ENCODE results near the gene PRKAG1.
A peak's percentile ranks its signal among the peaks of the same experiment; 100 is the strongest.

Gene PRKAG1

DNA sequence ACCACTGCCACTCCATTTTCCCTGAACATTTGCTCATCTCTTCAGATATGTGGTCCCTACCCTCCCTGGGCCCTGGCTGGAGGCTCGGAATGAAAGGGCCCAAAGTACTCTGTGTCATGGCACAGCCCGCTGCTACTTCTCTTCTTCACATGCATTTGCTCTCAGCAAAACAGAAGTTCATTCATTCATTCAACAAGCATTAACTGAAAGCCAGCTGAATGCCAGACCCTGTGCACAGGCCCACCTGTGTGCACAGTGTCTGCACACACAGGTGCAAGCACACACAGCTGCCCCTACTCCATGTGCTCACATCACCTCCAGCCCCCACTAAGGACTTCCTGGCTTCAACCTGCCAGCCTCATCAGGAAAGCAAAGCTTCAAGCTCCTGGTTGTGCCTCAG, 32.7 kb downstream of the PRKAG1 start:
- no peaks in the 10 kb centered on the region for H3K36me3 ChIP-seq (ENCODE audit: insufficient read depth, insufficient read length, low read length)
- DNase-seq (ENCODE audit: low read depth, low spot score): no peak
- H3K4me1 ChIP-seq (ENCODE audit: insufficient read depth, insufficient read length): peaks cover 14% of the 10 kb centered on the region
- no peak overlapping the region for H3K9ac ChIP-seq (ENCODE audit: insufficient read length, low read depth)
- H3K9me3 ChIP-seq (ENCODE audit: insufficient read depth, low read length): peaks cover 7% of the 10 kb centered on the region; the same call in 1 of the 2 replicates
- H3K27me3 ChIP-seq (ENCODE audit: insufficient read depth, insufficient read length): peaks cover 51% of the 10 kb centered on the region
- no peak overlapping the region for H3K4me3 ChIP-seq (ENCODE audit: insufficient read length, low read depth)
- TF ChIP-seq SUZ12 (IDR thresholded peaks at IDR 0.05; ENCODE audit: extremely low read depth, insufficient read depth, insufficient read length): no peak
- no peak for TF ChIP-seq ZNF274 (IDR thresholded peaks at IDR 0.05; ENCODE audit: low read depth, low read length)
- TF ChIP-seq YY1 (IDR thresholded peaks at IDR 0.05; ENCODE audit: insufficient read depth, insufficient read length): no peak

DNA sequence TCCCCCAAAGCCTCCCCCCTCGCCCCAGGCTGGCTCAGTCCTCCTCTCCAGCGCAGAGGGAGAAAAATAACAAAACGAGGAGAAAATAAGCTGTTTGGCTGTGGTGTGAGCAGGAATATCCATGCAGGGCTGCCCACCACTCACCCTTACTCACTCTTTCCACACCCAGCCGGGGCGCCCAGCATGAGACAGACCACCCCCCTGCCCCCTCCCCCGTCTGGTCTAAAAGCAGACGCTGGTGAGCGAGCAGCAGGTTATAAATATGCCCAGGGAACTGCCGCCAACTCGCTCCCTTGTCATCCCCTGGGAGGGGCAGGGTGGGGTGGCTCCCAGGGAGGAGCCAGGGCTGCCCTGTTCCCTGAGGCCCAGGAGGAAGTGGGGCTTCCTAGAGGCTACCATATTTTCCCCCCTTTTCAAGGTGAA, 33.1 kb downstream of the PRKAG1 start:
- DNase-seq (ENCODE audit: low read depth, low spot score): no peak
- no peak overlapping the region for H3K4me3 ChIP-seq (ENCODE audit: insufficient read length, low read depth)
- no peak overlapping the region for H3K9ac ChIP-seq (ENCODE audit: insufficient read length, low read depth)
- H3K4me1 ChIP-seq (ENCODE audit: insufficient read depth, insufficient read length): peaks cover 14% of the 10 kb centered on the region
- peaks cover 7% of the 10 kb centered on the region; the same call in 1 of the 2 replicates for H3K9me3 ChIP-seq (ENCODE audit: insufficient read depth, low read length)
- no peaks in the 10 kb centered on the region for H3K36me3 ChIP-seq (ENCODE audit: insufficient read depth, insufficient read length, low read length)
- TF ChIP-seq YY1 (IDR thresholded peaks at IDR 0.05; ENCODE audit: insufficient read depth, insufficient read length) (no peak), SUZ12 (IDR thresholded peaks at IDR 0.05; ENCODE audit: extremely low read depth, insufficient read depth, insufficient read length) (no peak), ZNF274 (IDR thresholded peaks at IDR 0.05; ENCODE audit: low read depth, low read length) (no peak)
- H3K27me3 ChIP-seq (ENCODE audit: insufficient read depth, insufficient read length): peaks cover 55% of the 10 kb centered on the region

DNA sequence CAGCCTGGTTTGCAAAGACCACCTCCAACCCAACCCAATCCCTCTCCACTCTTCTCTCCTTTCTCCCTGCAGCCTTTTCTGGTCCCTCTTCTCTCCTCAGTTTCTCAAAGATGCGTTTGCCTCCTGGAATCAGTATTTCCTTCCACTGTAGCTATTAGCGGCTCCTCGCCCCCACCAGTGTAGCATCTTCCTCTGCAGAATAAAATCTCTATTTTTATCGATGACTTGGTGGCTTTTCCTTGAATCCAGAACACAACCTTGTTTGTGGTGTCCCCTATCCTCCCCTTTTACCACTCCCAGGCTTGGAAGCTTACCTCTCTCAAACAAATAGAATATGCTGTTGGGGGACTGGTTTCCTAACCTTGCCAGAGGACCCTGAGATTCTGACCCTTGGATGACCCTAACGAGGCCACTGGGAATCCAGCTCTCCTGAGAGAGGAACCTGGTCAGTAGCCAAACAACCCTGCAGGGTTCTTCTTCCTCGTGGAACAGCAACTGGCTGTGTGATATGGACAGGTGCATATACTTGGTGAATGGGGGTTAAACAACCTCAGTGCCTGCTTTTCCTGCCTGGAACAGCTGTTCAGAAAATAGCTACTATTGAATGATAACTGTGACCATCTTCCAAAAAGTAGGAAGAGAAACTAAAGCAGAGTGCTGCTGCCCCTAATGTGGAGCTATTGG, 36.0 kb downstream of the PRKAG1 start:
- TF ChIP-seq YY1 (IDR thresholded peaks at IDR 0.05; ENCODE audit: insufficient read depth, insufficient read length) (no peak), ZNF274 (IDR thresholded peaks at IDR 0.05; ENCODE audit: low read depth, low read length) (no peak), SUZ12 (IDR thresholded peaks at IDR 0.05; ENCODE audit: extremely low read depth, insufficient read depth, insufficient read length) (no peak)
- H3K27me3 ChIP-seq (ENCODE audit: insufficient read depth, insufficient read length): peaks cover 81% of the 10 kb centered on the region

DNA sequence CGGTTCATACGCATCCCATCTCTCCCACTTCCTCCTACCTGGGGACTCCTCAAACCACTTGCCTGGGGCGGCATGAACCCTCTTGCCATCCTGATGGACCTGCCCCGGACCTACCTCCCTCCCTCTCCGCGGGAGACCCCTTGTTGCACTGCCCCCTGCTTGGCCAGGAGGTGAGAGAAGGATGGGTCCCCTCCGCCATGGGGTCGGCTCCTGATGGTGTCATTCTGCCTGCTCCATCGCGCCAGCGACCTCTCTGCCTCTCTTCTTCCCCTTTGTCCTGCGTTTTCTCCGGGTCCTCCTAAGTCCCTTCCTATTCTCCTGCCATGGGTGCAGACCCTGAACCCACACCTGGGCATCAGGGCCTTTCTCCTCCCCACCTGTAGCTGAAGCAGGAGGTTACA, 36.8 kb downstream of the PRKAG1 start:
- peaks cover 81% of the 10 kb centered on the region for H3K27me3 ChIP-seq (ENCODE audit: insufficient read depth, insufficient read length)
- peak overlapping the region; percentile 43 for H3K4me3 ChIP-seq (ENCODE audit: insufficient read length, low read depth)
- H3K36me3 ChIP-seq (ENCODE audit: insufficient read depth, insufficient read length, low read length): no peaks in the 10 kb centered on the region
- peaks cover 16% of the 10 kb centered on the region; the same call in 1 of the 2 replicates for H3K9me3 ChIP-seq (ENCODE audit: insufficient read depth, low read length)
- H3K9ac ChIP-seq (ENCODE audit: insufficient read length, low read depth): no peak overlapping the region
- no peak for DNase-seq (ENCODE audit: low read depth, low spot score)
- TF ChIP-seq SUZ12 (IDR thresholded peaks at IDR 0.05; ENCODE audit: extremely low read depth, insufficient read depth, insufficient read length) (no peak), ZNF274 (IDR thresholded peaks at IDR 0.05; ENCODE audit: low read depth, low read length) (no peak), YY1 (IDR thresholded peaks at IDR 0.05; ENCODE audit: insufficient read depth, insufficient read length) (no peak)
- peaks cover 29% of the 10 kb centered on the region for H3K4me1 ChIP-seq (ENCODE audit: insufficient read depth, insufficient read length)

More for the DNA sequence above, 36.0 kb downstream of the PRKAG1 start:
- Histone ChIP-seq H3K4me1 (ENCODE audit: insufficient read depth, insufficient read length) (peaks cover 29% of the 10 kb centered on the region), H3K36me3 (ENCODE audit: insufficient read depth, insufficient read length, low read length) (no peaks in the 10 kb centered on the region), H3K9me3 (ENCODE audit: insufficient read depth, low read length) (peaks cover 16% of the 10 kb centered on the region; the same call in 1 of the 2 replicates), H3K9ac (ENCODE audit: insufficient read length, low read depth) (no peak overlapping the region), H3K4me3 (ENCODE audit: insufficient read length, low read depth) (no peak overlapping the region)
- no peak for DNase-seq (ENCODE audit: low read depth, low spot score)

DNA sequence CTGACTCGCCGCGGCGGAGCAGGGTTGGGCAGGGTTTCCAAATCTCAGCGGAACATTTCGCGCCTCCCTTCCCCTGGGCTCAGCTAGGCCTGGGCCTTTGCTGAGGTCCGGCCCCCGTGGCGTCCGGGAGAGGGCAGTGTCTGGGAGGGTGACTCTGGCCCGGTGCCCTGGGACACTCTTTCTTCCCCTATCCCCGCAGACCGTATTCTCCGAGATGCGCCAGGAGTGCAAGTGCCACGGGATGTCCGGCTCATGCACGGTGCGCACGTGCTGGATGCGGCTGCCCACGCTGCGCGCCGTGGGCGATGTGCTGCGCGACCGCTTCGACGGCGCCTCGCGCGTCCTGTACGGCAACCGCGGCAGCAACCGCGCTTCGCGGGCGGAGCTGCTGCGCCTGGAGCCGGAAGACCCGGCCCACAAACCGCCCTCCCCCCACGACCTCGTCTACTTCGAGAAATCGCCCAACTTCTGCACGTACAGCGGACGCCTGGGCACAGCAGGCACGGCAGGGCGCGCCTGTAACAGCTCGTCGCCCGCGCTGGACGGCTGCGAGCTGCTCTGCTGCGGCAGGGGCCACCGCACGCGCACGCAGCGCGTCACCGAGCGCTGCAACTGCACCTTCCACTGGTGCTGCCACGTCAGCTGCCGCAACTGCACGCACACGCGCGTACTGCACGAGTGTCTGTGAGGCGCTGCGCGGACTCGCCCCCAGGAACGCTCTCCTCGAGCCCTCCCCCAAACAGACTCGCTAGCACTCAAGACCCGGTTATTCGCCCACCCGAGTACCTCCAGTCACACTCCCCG, 37.4 kb downstream of the PRKAG1 start:
- Histone ChIP-seq H3K36me3 (ENCODE audit: insufficient read depth, insufficient read length, low read length) (no peaks in the 10 kb centered on the region), H3K4me3 (ENCODE audit: insufficient read length, low read depth) (peak overlapping the region; percentile 43), H3K27me3 (ENCODE audit: insufficient read depth, insufficient read length) (peaks cover 81% of the 10 kb centered on the region), H3K9me3 (ENCODE audit: insufficient read depth, low read length) (peaks cover 16% of the 10 kb centered on the region; the same call in 1 of the 2 replicates), H3K4me1 (ENCODE audit: insufficient read depth, insufficient read length) (peaks cover 29% of the 10 kb centered on the region), H3K9ac (ENCODE audit: insufficient read length, low read depth) (peak overlapping the region; percentile 74)
- TF ChIP-seq SUZ12 (IDR thresholded peaks at IDR 0.05; ENCODE audit: extremely low read depth, insufficient read depth, insufficient read length) (no peak), YY1 (IDR thresholded peaks at IDR 0.05; ENCODE audit: insufficient read depth, insufficient read length) (no peak), ZNF274 (IDR thresholded peaks at IDR 0.05; ENCODE audit: low read depth, low read length) (no peak)
- DNase-seq (ENCODE audit: low read depth, low spot score): no peak

DNA sequence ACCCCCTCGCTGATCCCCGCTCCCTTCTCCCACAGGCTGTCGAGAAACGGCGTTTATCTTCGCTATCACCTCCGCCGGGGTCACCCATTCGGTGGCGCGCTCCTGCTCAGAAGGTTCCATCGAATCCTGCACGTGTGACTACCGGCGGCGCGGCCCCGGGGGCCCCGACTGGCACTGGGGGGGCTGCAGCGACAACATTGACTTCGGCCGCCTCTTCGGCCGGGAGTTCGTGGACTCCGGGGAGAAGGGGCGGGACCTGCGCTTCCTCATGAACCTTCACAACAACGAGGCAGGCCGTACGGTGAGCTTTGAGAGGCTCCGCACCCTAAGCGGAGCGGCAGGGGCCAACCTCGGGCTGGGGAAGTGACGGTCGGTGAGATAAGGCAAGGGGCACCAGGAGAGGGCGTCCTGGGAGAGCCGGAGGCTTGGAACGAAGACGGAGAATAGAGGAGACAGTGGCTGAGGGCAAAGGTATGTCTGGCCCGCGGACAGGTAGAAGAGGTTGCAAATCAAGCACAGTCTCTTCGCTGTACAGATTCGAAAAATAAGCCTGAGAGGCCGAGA, 38.1 kb downstream of the PRKAG1 start:
- Histone ChIP-seq H3K9ac (ENCODE audit: insufficient read length, low read depth) (peak overlapping the region; percentile 74), H3K9me3 (ENCODE audit: insufficient read depth, low read length) (peaks cover 16% of the 10 kb centered on the region; the same call in 1 of the 2 replicates), H3K4me3 (ENCODE audit: insufficient read length, low read depth) (peak overlapping the region; percentile 43), H3K36me3 (ENCODE audit: insufficient read depth, insufficient read length, low read length) (no peaks in the 10 kb centered on the region), H3K4me1 (ENCODE audit: insufficient read depth, insufficient read length) (peaks cover 28% of the 10 kb centered on the region), H3K27me3 (ENCODE audit: insufficient read depth, insufficient read length) (peaks cover 86% of the 10 kb centered on the region)
- DNase-seq (ENCODE audit: low read depth, low spot score): no peak
- TF ChIP-seq YY1 (IDR thresholded peaks at IDR 0.05; ENCODE audit: insufficient read depth, insufficient read length): no peak
- TF ChIP-seq SUZ12 (IDR thresholded peaks at IDR 0.05; ENCODE audit: extremely low read depth, insufficient read depth, insufficient read length): peak; percentile 76
